ENCODE results near the gene TMEM135.

DNA sequence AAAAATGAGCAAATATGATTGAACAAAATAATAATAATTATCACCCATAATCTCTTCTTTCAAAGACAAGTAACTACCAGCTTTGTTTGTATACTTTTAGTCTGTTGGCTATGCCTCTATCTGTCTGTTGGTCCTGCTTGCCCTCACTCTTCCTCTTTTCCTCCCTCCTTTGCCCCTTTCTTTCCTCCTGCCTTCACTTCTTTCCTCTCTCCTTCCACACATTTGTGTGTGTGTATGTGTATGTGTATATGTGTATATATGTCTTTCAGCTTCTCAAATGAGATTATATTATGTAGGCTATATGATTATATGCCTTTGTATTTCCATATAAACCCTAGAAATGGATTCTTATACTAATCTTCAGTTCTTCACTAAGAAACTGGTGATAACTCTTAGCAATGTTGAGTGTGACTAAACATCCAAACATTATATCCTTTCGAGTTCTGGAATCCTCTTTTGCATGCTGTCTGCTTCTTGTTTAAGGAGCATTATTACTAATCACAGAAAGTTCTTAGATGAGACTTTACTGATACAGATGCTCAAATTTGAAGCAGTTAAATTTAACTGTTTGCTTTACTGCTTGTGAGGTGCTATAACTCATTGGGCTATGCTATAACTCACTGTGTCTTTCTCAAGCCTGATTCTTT is 219.1 kb downstream of the TMEM135 start:
- TF ChIP-seq, protein P1, sequence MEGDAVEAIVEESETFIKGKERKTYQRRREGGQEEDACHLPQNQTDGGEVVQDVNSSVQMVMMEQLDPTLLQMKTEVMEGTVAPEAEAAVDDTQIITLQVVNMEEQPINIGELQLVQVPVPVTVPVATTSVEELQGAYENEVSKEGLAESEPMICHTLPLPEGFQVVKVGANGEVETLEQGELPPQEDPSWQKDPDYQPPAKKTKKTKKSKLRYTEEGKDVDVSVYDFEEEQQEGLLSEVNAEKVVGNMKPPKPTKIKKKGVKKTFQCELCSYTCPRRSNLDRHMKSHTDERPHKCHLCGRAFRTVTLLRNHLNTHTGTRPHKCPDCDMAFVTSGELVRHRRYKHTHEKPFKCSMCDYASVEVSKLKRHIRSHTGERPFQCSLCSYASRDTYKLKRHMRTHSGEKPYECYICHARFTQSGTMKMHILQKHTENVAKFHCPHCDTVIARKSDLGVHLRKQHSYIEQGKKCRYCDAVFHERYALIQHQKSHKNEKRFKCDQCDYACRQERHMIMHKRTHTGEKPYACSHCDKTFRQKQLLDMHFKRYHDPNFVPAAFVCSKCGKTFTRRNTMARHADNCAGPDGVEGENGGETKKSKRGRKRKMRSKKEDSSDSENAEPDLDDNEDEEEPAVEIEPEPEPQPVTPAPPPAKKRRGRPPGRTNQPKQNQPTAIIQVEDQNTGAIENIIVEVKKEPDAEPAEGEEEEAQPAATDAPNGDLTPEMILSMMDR (IDR thresholded peaks at IDR 0.05): no peak
- TF ChIP-seq GATA2 (CRISPR knock-in tag; IDR thresholded peaks at IDR 0.05): no peak
- TF ChIP-seq MXI1 (IDR thresholded peaks at IDR 0.05; ENCODE audit: low read depth, low read length): no peak
- TF ChIP-seq, protein P2, sequence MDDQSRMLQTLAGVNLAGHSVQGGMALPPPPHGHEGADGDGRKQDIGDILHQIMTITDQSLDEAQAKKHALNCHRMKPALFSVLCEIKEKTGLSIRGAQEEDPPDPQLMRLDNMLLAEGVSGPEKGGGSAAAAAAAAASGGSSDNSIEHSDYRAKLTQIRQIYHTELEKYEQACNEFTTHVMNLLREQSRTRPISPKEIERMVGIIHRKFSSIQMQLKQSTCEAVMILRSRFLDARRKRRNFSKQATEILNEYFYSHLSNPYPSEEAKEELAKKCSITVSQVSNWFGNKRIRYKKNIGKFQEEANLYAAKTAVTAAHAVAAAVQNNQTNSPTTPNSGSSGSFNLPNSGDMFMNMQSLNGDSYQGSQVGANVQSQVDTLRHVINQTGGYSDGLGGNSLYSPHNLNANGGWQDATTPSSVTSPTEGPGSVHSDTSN (IDR thresholded peaks at IDR 0.05): no peak
- TF ChIP-seq CHD2 (IDR thresholded peaks at IDR 0.05; ENCODE audit: low read length, partially characterized antibody): no peak
- no peak for TF ChIP-seq POLR2AphosphoS5 (IDR thresholded peaks at IDR 0.05; ENCODE audit: low read depth, low read length)

Measured in SK-N-SH (cell line).